Muscle of arm (tissue), 12 donors: ENCODE data around the gene CNPY1. TPM values are rescaled to one million over a fixed set of nuclear protein-coding genes. Genes with fewer than 3 reads are reported as not detected.

Source experiments
- DNase-seq: peaks from one replicate; pipeline ENCODE4 v3.0.0-alpha.2; 2013
- polyA plus RNA-seq, 12 donors: library from polyadenylated mRNA; unstranded; fragments of 120-200 nt; gene quantifications; one replicate each; pipeline ENCODE4 v1.2.1, GENCODE V29; 2013; ENCODE audit not compliant: insufficient read length in 12 of 12

The CNPY1 gene
- polyA plus RNA-seq, 12 donors: 0.17 to 0.53 (median 0.28) TPM; not detected in 7

- no peak for DNase-seq
Measured at GRCh38 chr7:155455776-155456737, 90.3 kb downstream of the CNPY1 start.

- no peak for DNase-seq
Measured at GRCh38 chr7:155455132-155455693, 91.1 kb downstream of the CNPY1 start.

GRCh38 chr7:155454183-155455112, 91.9 kb downstream of the CNPY1 start:
- no peak for DNase-seq

GRCh38 chr7:155453296-155454182, 92.8 kb downstream of the CNPY1 start:
- no peak for DNase-seq

- DNase-seq: no peak
Measured at GRCh38 chr7:155452505-155453295, 93.7 kb downstream of the CNPY1 start.

- DNase-seq: no peak
Measured at GRCh38 chr7:155451840-155452239, 94.5 kb downstream of the CNPY1 start.

Other genes with a start within 250 kb of the CNPY1 start
- 10 to 100 TPM in 11 of 12 donors, not detected in 1; 18.9 to 31.4 (median 25.3) TPM for gene INSIG1, start 248.7 kb downstream of the CNPY1 start, polyA plus RNA-seq
- 1 to 10 TPM in 1 of 12 donors, under 1 TPM in 9, not detected in 2; 0.35 to 1.1 (median 0.80) TPM for gene EN2, start 88.4 kb downstream of the CNPY1 start, polyA plus RNA-seq
- gene RBM33, start 98.1 kb upstream of the CNPY1 start, polyA plus RNA-seq: 10 to 100 TPM in 11 of 12 donors, not detected in 1; 20.3 to 57.3 (median 26.6) TPM